Glomerular visceral epithelial cell (primary cell): ENCODE measurements around the gene RECQL.
"Not testable (repeated sequence)": the region's sequence is repeated elsewhere in the genome, so short reads cannot be mapped to it uniquely, and the experiment has no call there.

ENCODE experiments used
- DNase-seq: peaks from one replicate; pipeline ENCODE4 v3.0.0-alpha.2; 2016; ENCODE audit errors: extremely low spot score

RECQL gene

DNA sequence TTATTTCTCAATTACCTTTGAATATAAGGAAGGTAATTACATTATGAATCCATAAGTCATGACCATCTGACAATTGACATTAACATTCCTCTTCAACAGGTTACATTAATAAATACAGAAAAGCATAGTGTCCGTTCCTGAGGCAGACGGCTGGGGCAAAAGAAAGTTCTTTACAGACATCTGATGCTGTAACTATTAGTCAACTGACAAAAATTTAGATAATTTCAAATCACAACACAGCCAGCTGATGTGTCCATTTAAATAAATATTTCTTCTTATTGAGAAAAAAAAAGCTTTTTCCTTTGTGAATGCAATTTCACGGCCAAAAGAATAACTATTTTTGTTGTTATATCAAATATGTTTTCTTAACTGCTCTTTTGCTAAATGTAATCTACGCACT, 73.2 kb downstream of the RECQL start:
- DNase-seq: no peak

DNA sequence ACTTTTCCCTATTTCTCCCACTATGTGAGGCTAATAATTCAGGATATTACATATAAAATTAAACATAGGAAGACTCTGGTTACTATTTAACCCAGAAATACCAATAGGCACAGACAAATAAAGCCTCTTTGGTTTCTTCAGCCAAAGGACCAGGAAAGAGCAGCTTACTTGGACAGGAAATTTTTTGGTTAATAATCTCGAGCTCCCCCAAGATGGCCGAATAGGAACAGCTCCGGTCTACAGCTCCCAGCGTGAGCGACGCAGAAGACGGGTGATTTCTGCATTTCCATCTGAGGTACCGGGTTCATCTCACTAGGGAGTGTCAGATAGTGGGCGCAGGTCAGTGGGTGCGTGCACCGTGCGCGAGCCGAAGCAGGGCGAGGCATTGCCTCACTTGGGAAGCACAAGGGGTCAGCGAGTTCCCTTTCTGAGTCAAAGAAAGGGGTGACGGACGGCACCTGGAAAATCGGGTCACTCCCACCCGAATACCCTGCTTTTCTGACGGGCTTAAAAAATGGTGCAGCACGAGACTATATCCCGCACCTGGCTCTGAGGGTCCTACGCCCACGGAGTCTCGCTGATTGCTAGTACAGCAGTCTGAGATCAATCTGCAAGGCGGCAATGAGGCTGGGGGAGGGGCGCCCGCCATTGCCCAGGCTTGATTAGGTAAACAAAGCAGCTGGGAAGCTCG, 82.3 kb downstream of the RECQL start:
- not testable (repeated sequence) for DNase-seq
